ENCODE data around the gene NAA10.

The NAA10 gene

DNA sequence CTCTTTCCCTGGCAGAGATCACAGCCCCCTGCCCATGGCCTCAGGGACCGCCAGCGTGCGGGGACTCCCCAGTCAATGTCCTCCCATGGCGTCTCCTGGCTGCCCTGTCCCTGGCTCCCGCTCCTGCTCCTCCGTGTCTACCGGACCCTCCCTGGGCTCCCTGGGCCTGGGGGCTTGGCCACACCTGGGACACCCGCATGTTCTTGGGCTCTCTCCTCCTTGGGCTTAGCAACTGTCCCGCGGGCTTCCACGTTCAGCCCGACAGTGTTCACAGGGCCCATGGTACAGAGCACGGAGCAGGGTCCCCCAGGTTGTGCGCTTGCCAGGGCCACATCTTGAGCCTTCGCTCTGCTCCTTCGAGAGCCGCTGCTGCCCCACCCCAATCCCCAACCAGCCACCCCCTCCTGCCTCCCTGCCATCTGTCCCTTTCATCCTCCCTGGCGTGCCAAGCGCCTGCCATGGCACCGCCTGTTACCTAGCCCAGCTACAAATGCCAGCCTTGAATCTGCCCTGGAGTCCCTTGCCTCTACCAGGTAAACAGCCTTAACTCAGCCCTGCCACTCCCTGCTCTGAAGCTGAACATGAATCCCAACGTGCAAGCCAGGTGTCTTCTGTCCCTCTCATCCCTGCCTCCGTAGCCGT lies 26.5 kb downstream of the NAA10 start:
- no peak for DNase-seq

GRCh38 chrX:153907456-153907855 lies 27.4 kb downstream of the NAA10 start:
- DNase-seq = no peak

- DNase-seq = no peak
Measured at GRCh38 chrX:153906126-153906917, 28.5 kb downstream of the NAA10 start.

- no peak for DNase-seq
Measured at GRCh38 chrX:153905481-153906095, 29.2 kb downstream of the NAA10 start.

GRCh38 chrX:153903991-153904957 lies 30.6 kb downstream of the NAA10 start, which contains the start of gene AVPR2:
TSS of gene AVPR2 (plus strand) at chrX:153904673. CDS start at chrX:153905146, 473 bp downstream.
- no peak for DNase-seq

DNA sequence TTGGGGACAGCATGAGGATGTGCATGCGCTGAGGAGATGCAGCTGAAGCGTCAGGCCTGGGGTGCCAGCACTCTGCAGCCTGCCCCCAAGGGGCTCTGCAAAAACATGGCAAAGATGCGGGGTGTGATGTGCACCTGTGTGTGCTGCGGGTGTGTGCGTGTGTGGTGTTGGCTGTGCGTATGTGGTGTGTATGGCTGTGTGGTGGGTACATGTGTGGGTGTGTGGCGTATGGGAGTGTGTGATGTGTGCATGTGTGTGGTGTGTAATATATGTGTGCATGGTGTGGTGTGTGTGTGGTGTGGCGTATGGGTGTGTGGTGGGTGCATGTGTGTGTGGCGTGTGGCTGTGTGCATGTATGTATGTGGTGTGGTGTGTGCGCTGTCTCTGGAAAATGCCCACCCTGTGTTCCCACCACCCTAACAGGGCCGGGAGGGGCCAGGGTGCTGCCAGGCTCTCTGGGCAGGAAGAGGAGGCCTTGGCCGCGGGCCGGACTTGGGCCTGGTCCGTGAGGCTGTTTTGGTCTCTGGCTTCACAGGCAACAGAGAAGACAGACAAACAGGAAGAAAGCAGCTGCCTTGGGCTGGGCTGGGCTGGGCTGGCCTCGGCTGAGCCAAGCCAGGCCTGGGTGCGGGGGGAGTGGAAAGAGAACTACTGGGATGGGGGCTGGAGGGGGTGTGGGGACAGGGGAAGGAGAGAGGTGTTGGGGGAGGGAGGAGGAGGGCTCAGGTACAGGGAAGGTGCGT lies 31.4 kb downstream of the NAA10 start:
- DNase-seq = no peak

- DNase-seq = no peak
Measured at GRCh38 chrX:153902385-153902784, 32.5 kb downstream of the NAA10 start.

DNA sequence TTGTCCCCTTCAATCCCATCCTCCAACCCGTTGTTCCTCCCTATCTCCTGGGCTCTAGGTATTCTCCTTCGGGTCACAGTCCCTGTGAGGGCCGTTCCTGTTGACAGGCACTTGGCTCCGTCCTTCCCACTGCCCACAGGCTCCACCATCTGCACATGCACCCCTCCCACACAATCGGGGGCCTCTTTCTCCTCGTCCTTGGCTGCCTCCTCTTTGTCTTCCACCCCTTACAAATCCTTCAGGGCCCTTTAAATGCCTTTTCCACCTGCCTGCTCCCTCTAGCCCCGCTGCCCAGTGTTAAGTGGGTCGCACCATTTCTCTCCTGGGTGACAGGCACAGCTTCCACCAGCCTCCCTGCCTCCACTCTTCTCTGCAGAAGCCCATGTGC lies 33.1 kb downstream of the NAA10 start:
- no peak for DNase-seq

GRCh38 chrX:153900831-153901752 lies 33.7 kb downstream of the NAA10 start:
- peak; percentile 90 for DNase-seq

GRCh38 chrX:153897899-153898298 lies 36.9 kb downstream of the NAA10 start:
- DNase-seq = no peak

DNA sequence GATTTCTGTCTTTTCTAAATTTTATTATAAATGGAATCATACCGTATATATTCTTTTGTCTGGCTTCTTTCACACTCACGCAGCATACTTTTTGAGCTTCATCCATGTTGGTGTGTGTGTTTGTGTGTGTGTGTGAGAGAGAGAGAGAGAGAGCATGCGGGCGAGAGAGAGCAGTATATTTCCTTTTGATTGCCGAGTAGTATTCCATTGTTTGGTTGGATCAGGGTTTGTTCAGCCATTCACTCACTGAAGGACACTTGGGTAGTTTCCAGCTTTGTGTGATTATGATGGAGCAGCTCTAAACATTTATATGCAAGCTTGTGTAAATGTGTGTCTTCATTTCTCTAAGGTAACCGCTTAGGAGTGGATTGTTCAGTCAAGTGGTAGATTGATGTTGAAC lies 45.7 kb downstream of the NAA10 start:
- no peak for DNase-seq

GRCh38 chrX:153888344-153888743 lies 46.5 kb downstream of the NAA10 start:
- no peak for DNase-seq

- no peak for DNase-seq
Measured at GRCh38 chrX:153887385-153887784, 47.5 kb downstream of the NAA10 start.

DNA sequence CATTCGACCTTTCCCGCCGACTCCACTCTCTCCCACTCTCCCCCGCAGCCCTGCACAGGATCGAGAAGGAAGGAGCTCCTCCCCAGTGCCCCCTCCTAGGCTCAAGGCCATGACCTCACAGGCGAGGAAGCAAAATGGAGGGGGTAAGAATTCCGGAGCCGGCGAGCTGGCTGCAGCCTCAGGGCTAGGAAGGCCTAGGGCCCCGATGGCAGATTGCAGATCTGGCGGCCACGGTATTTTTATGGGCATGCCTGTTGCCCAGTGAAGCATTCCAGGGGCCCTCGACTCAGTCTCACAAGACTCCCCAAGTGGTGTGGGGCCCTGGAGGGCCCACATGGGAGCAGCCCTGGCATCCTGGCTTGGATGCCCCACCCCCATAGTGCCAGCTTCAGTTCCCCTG lies 47.9 kb downstream of the NAA10 start:
- no peak for DNase-seq

GRCh38 chrX:153885968-153886903 lies 48.6 kb downstream of the NAA10 start, which contains the start of gene L1CAM:
TSS of gene L1CAM (minus strand) at chrX:153886173. CDS start at chrX:153875836, 10,337 bp downstream.
- no peak for DNase-seq

DNA sequence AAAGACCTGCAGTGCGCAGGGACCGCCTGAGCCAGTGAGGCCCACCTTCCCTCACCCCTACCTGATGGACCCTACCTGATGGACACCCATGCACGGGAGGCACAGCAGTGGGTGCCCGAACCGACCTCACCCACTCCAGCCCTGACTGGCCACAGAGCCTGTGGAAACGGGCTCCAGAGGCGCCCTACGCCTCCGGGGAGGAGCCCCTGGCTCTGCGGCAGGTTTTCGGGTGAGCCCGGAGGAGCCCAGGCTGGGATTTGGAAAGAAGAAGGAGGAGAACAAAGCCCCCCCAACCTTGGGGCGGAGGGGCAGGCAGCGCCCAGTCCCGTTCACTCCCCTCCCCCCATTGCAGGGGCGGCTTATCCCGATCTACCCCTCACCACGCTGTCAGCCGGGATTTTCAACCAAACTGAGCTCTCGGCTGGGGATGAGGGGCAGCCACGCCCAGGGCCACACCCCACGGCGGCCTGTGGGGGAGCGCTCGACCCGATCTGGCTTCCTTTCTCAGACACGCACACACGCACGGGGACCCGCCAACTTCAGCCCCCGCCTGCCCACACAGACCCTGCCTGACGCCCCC lies 49.5 kb downstream of the NAA10 start:
- DNase-seq = no peak

GRCh38 chrX:153884590-153884989 lies 50.2 kb downstream of the NAA10 start:
- no peak for DNase-seq

GRCh38 chrX:153884136-153884535 lies 50.7 kb downstream of the NAA10 start:
- DNase-seq = no peak

- no peak for DNase-seq
Measured at GRCh38 chrX:153883163-153883843, 51.5 kb downstream of the NAA10 start.
